GM21619 (cell line): Measurements from ENCODE around the gene XPNPEP1.

ENCODE experiments used
- ATAC-seq: cut with Tn5 transposase; IDR thresholded peaks from one replicate; pipeline ENCODE4 v1.9.1; 2021; ENCODE audit not compliant: unreplicated experiment

The XPNPEP1 gene

GRCh38 chr10:109947111-109947920, 24.0 kb upstream of the XPNPEP1 start:
- no peak for ATAC-seq

DNA sequence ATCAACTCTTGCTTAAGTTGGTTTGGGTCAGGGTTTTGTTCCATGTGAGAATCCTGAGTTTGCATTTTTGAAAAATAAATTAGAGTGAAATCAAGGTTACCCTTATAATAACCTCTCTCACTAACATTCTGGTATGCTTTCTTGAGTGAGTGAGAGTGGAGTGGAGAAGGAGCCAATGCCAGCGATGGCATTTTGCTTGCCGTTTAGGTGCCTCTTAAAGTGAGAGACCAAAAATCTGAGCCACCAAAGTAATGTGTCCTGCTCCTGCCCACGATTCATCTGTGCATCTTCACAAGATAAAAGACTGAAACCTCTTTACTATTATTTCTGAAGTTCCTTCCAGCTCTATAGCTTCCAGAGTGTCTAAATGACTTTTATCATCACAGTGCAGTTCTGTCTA, 23.4 kb upstream of the XPNPEP1 start:
- ATAC-seq: no peak

DNA sequence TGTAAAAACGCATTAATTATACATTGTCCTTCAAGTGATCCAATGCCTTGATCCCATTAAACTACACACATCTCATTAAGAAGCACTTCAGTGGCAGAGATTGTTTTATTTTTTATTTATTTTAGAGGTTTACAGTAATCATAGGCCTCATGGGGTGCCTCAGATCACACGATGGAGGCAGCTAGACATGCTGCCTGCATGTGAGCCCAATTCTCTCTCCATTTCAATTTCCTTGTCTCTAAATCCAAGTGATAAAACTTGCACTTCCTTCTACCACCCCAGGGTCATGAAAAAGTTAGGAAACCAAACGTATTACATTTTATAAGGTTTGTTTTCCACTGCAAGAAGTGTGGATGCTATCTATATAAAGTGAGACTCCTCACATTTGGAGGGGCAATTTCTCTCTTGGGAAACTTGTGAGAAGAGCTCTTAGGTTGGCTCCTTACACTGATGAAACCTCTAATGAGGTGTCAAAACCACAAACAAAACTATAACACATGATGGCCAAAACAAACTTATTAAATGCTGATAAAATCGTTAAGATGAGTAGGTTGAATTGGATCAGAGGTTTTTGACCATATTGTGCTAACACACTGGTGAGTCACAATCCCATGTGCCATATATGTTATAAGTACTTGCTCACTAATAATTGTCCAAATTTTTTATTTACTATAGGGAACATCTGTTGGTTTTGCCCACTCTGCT, 22.3 kb upstream of the XPNPEP1 start:
- no peak for ATAC-seq

DNA sequence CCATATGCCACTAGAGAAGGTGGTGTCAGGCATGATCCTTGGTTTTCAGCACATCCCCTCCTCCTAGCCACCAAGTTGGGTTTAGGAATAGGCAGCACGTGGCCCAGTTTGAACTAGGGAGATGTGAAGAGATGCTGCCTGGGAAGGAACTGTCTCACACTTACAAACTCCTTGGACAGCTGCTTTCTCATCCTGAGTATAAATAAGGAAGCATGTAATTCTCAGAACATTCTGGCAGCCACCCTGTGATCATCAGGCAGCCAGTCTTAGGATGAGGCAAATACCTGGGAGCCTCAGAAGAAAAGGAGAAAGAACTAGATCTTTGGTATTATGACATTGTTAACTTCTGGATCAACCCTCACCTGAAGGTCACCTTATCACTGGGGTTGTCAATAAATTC, 21.3 kb upstream of the XPNPEP1 start:
- no peak for ATAC-seq

DNA sequence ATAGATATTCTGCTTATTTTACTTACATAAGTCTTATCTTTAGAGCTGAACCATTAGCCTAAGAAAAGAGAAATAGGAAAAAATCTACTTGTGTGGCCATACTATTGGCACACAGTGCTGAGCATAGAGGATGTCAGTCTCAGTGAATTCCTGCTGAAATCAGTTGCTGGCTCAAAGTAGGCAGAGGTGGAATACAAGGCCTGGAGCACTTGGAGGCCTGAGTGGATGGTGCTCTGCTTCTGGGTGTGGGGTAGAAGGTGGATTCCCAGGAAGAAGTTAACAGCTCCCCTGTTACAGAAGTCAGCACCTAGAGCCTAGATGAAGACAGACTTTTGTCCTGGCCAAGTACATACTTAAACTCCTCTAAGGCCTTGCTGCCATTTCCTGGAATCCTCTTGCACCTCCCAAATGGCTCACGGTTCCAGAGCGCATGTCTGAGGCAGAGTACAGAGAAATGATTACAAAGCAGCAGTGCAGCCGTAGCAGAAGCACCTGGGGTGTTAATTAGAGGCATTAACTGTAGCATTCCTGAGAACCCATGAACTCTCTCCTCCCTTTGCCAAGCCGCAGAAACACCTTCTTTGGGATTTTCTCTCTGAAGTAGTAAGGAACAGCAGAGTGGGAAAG, 18.0 kb upstream of the XPNPEP1 start:
- no peak for ATAC-seq

DNA sequence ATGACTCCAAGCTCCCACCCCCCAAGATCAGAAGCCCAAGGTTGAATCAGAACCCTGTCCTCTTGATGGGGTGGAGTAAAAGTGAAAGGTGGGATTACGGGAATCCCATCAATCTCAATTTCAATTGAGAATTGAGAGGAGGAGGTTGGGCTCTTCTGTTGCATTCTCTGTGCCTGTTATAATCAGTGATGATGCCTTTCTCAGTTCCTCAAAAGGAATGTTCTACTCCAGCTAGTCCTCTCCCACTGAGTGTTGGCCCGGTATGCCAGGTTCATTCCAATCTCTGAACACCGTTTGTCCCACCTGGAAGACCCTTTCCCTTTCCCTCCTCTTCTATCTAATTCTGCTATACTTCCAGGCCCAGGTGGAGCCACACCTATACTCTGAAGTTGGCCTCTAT, 17.2 kb upstream of the XPNPEP1 start:
- ATAC-seq: no peak

DNA sequence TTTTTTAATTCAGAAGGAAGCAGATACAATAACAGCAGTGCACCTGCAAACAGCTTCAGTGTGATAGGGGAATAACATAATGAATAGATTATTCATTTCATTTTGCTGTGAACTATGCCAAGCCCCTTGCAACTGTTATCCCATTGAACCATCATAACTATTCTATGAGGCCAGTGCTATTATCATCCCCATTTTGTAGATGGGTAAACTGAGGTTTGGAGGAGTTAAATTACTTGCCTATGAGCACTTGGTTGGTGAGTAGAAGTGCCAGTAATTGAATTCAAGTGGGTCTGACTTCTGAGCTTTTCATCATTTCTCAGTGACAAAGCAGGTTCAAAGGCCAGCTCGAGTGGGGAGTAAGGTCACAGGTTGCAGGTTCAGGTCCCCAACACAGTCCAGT, 16.8 kb upstream of the XPNPEP1 start:
- ATAC-seq: no peak

DNA sequence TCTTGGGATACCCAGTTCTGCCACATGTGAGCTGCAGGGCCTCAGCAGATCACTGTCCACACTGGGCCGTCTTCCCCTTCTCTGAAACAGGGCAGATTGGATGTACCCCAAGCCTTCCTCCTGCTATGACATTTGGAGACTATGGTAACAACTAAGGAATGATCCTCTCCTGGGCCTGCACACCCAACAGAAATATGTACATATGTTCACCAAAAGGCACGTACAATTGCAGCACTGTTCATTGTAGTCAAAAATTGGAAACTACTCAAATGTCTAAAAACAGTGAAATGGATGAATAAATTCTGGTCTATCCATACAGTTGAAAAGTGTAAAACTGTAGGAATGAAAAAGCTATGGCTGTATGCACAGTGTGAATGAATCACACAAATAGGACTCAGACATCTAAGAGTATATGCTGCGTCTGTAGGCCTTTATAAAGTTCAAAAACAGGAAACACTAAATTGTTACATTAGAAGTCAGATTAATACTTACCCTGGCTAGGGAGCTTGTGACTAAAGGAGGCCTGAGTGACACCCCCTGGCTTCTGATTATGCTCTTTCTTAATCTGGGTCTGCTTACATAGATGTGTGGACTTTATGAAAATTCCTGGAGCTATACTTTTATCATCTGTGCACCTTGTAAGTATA, 16.1 kb upstream of the XPNPEP1 start:
- ATAC-seq: no peak

DNA sequence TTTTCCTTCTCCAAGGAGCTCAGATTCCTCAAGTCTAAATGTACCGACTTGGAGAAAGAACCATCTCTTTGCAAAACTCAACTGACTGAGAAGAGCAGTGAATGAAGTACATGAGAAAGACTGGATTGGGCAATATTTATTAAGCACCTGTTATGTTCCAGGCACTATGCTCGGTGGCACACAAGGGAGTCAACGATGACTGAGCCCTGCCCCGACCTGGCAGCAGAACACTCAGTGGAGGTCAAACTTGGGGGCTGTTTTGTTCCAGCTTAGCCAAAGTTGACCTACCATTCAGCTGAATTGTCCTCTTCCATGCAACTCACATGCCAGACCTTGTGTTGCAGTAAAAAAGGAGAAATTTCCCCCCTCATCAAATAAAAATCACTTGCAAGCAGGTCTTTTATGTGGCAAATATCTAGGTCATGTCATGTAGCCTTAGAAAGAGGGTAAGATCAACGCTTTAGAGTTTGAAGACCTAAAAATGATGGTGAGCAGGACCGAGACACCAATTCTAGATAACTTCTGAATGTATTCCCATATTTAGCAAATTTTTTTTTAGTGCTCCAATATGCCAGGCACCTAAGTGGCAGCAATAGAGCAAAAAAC, 14.3 kb upstream of the XPNPEP1 start:
- ATAC-seq: no peak

GRCh38 chr10:109934958-109935793, 11.9 kb upstream of the XPNPEP1 start:
- no peak for ATAC-seq

DNA sequence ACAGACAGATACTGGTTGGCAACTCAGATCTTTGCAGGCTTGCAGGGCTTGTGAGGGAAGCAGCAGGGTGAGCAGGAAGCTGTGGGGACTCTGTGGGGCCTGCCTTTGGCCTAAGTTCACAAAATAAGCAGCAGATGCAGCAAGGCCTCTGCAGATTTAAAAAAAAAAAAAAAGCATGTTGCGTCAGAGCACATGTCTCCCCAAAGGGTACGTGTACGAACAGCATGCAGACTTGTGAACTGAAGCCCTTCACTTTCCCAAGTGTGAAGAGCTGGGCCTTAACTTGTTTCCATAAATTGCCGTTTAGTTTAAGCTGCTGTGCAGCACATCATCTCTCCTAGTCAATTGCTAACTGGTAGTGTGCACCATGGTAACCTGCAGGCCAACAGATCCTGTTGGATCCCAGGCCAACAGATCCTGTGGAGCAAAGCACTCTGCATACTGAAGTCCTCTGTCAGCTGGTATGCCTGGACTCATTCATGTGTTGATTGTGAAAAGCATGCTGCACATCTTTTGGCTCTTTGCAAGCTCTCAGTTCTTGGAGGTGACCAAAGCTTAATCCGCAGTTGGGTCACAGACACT, 10.8 kb upstream of the XPNPEP1 start:
- ATAC-seq: no peak

DNA sequence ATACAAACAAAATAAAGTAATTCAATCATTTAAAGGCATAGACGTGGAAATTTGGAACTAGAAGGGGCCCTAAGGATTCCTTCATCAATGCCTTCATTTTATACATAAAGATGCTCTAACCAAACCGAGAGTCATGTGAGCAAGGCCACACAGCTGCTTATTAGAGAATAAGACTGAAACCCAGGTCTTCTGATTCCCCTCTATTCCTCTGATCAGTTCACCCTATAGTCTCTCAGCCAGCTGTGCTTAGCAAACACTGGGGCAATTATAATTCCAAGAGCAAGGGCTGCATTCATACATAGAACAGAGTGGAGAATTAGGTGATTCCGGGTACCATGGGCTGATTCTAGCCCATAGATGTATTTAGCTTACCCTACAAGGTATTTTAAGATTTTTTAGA, 9.7 kb upstream of the XPNPEP1 start:
- no peak for ATAC-seq

- ATAC-seq: no peak
These were observed 9.1 kb upstream of the XPNPEP1 start for GRCh38 chr10:109932391-109932790.

GRCh38 chr10:109931163-109931562, 7.9 kb upstream of the XPNPEP1 start:
- ATAC-seq: no peak

- no peak for ATAC-seq
These were observed 6.3 kb upstream of the XPNPEP1 start for GRCh38 chr10:109929501-109930219.

DNA sequence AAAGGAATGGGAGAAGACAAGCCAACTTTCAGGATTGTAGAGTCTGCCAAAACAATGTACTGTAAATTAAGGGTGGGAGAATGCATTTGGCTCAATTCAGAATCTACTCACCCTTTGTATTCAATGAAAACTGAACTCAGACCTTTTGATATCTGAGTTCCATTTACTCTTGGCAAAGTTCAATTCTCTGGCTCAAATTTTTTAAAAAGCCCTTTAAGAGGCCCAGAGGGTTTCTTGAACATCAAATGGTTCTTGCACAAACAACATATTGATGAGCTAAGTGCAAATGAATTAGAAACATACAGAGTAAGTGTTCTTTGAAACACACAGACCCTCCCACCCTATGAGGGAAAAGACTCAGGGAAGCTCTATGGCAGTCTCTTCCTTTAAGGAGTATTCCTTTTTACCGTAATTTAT, 5.2 kb upstream of the XPNPEP1 start:
- no peak for ATAC-seq

DNA sequence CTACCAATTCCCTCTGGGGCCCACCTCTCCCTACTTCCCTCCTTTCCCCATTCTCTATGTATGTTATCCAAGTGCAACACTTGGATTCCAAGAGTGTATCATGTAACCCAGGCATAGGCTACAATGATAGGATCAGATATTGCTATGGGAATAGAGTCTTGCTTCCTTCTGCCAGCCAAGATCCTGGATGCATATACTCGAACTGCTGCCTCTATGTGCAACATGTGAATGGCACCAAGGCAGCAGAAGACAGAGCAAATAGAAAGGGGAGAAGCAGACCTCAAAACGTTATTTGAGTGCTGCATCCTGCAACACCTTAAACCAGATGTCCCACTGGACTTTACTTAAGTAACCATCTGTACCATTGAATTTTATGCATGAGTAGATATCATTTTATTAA, 3.5 kb upstream of the XPNPEP1 start:
- ATAC-seq: no peak

- ATAC-seq: no peak
These were observed 2.9 kb upstream of the XPNPEP1 start for GRCh38 chr10:109926061-109926745.
